Cardiac septum (tissue), 1 donor: ENCODE measurements around the gene MRPL24. TPM values are rescaled to one million over a fixed set of nuclear protein-coding genes. Genes with fewer than 3 reads are reported as not detected.

ENCODE experiments used
- DNase-seq: peaks from one replicate; pipeline ENCODE4 v3.0.0-alpha.2; 2020; ENCODE audit warnings: low spot score
- intact Hi-C: fragments of 100-400 bp; cut with DNase I; formaldehyde crosslinking; loops from one replicate; pipeline ENCODE4 v1.14.0; 2022
- total RNA-seq: library from RNA; stranded (reverse); fragmentation: NEBNext Ultra II Directional; extraction: Animal tissue kit (Norgen Biotek cat#: 25700); gene quantifications from one replicate; pipeline ENCODE4 v1.2.1, GENCODE V29; 2021
- donor health status: DM: no; HTN: no; CAD: no.

Gene MRPL24
- total RNA-seq, 1 donor from 2014 or later, result 66.1 TPM

GRCh38 chr1:156700736-156701531 lies 40.0 kb downstream of the MRPL24 start:
- intact Hi-C loops, result no loop called here

GRCh38 chr1:156698995-156699394 lies 41.9 kb downstream of the MRPL24 start:
- DNase-seq, result no peak
- intact Hi-C loops, result loop anchor here (10.0 kb wide), 2 partner anchors 156 to 186 kb away; partner anchors contain the start of gene INSRR

More at GRCh38 chr1:156700736-156701531, 40.0 kb downstream of the MRPL24 start:
- DNase-seq, result no peak

DNA sequence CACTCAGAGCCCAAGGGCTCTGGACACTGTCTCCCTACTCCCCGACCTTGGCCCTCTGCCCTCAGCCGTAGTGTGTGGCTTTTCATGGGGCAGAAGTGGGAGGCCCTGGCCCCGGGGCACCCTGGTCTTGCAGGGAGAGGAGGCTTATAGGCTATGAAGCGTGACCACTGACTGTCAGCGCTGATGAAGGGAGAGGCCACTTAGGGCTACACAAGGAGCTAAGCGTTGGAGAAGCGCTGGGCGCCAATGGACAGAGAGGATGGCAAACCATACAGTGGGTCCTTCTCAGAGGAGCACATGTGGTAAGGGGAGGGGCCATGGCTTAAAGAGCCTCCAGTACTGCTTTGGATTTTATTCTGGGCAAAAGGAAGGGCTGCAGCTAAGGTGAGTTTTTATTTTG lies 43.4 kb downstream of the MRPL24 start:
- intact Hi-C loops, result loop anchor here (10.0 kb wide), 2 partner anchors 157 to 187 kb away; partner anchors contain the start of gene INSRR
- DNase-seq, result no peak

DNA sequence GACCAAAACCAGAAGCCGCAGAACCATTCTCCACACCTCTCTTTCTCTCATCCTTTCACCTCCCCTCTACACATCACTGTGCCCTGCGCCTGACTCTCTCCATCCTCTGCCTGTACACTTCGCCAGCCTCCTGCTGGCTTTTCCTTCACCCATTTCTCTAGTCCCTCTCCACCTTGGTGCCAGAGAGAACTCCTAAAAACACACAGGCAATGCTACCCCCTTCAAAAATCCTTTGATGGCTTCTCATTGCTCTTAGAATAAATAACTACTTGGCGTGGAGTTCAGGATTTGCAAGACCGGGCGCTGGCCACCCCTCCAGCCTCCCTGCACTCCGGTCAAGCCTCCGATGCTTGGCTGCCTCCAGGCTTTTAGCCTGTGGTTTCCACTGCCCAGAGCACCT lies 44.1 kb downstream of the MRPL24 start:
- intact Hi-C loops, result loop anchor here (10.0 kb wide), 2 partner anchors 158 to 188 kb away; partner anchors contain the start of gene INSRR
- DNase-seq, result no peak

DNA sequence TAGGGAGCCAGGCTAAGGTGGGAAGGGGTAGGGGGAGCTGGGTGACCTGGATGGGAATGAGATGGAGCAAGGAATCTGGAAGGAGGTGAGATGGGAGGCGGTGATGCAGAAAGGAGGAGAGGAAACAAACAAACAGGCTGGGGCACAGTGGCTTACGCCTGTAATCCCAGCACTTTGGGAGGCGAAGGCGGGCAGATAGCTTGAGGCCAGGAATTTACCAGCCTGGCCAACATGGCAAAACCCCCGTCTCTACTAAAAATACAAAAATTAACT lies 46.3 kb downstream of the MRPL24 start:
- intact Hi-C loops, result loop anchor here (10.0 kb wide), 2 partner anchors 160 to 190 kb away; partner anchors contain the start of gene INSRR
- DNase-seq, result no peak

DNA sequence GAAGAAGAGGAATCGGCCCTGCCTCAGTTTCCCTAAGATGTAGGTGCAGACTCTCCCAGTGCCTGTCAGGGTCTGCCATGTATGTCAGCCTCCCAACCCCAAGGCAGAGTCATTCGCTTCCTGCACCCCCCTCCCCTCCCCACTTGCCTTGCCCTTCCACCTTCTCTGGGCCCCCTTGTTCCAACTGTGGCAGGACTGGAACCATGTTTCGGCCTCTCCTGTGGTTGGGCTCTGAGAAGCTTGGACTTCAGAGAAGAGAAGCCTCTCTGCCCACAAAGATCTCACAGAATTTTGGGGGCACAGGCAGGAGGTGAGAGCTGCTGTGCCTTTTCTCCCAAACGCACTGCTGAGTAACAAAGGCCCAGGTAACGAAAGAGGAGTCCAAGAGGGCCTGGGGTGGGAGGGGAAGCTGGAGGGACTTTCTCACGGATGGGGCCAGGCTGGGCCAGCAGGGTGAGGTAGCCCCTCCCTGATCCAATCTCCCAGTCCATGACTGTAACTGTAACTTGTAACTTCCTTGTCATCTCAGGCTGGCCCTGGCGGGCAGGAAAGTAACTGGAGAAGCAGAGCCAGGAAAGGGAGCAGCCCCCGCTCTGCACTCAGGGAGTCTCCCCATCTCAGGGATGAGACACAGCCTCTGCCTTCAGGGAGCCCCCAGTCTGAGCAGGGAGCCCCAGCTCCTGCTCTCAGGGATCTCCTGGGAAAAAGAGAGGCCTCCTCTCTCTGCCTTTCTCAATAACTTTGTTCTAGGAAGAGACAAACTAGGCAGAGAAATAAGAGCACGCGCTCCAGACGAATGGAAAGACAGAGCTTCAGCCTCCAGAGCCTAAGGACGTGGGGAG lies 46.8 kb downstream of the MRPL24 start:
- intact Hi-C loops, result loop anchor here (10.0 kb wide), 2 partner anchors 161 to 191 kb away; partner anchors contain the start of gene INSRR
- no peak for DNase-seq

GRCh38 chr1:156692925-156693847 lies 47.7 kb downstream of the MRPL24 start:
- no peak for DNase-seq
- intact Hi-C loops, result loop anchor here (10.0 kb wide), 2 partner anchors 162 to 192 kb away; partner anchors contain the start of gene INSRR

DNA sequence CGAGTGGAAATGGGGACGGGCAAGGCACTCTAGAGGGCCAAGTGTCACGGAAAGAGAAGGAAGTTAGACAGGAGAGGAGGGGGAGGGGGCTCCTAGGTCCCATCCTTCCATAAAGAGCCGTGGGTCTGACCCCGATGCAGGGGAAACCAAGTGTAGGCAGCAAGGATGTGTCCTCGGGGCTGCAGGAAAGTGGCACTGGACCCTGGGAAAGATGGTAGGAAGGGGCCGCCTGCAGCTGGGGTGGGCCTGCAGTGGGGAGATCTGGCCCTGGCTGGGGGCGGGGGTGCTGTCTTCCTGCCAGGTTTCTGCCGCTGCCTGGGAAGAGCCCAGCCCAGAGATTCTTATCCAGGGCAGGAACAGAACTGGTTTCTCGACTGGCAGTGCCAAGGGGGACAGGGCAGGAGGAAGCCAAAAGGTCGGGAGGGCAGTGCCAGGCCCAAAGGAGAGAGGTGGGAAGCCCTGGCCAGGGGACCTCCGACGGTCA lies 48.4 kb downstream of the MRPL24 start:
- no peak for DNase-seq
- intact Hi-C loops, result loop anchor here (10.0 kb wide), 2 partner anchors 162 to 192 kb away; partner anchors contain the start of gene INSRR

DNA sequence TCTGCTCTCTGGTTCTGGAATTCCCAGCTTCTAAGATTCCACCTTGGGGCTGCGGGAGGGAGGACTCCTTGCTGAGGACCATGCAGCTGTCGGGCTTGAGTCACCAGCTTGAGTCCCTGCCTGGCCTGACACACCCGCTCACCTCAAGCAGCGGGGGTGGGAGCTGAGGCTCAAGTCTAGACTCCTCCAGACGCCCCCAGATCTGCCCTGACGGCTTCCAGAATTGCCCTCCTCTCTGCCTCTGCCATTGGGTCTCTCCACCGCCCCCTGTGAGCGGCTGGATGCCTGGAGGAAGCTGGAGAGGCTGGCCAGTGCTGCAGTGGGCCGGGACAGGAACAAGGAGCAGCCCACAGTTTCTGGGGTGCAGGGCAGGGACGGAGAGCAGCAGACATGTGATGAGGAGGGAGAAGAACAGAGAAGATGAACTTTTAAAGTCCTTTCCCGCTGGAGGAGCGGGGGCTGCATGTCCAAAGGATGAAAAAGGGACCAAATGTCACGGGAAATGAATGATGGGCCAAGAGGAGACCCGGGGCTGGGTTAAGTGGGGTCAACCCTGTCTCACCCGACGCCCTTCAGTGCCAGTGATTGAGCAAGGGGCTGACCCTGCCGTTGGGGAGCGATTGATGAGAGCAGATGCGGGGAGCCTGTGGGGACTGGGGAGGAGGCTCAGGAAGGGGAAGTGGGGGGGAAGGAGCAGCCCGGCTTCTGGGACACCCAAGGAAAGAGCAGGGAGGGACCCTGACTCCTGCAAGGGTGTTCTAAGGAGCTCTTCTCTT lies 49.0 kb downstream of the MRPL24 start:
- intact Hi-C loops, result loop anchor here (10.0 kb wide), 2 partner anchors 163 to 193 kb away; partner anchors contain the start of gene INSRR
- no peak for DNase-seq

- intact Hi-C loops, result loop anchor here (10.0 kb wide), 2 partner anchors 164 to 194 kb away; partner anchors contain the start of gene INSRR
- no peak for DNase-seq
Measured at GRCh38 chr1:156691191-156691590, 49.7 kb downstream of the MRPL24 start.

- no peak for DNase-seq
- intact Hi-C loops, result loop anchor here (10.0 kb wide), 2 partner anchors 164 to 194 kb away; partner anchors contain the start of gene INSRR
Measured at GRCh38 chr1:156690675-156691036, 50.2 kb downstream of the MRPL24 start.

- intact Hi-C loops, result loop anchor here (1.0 to 10.0 kb wide), 3 partner anchors 36 to 195 kb away; partner anchors contain the start of gene INSRR
- DNase-seq, result no peak
Measured at GRCh38 chr1:156689953-156690674, 50.8 kb downstream of the MRPL24 start.

DNA sequence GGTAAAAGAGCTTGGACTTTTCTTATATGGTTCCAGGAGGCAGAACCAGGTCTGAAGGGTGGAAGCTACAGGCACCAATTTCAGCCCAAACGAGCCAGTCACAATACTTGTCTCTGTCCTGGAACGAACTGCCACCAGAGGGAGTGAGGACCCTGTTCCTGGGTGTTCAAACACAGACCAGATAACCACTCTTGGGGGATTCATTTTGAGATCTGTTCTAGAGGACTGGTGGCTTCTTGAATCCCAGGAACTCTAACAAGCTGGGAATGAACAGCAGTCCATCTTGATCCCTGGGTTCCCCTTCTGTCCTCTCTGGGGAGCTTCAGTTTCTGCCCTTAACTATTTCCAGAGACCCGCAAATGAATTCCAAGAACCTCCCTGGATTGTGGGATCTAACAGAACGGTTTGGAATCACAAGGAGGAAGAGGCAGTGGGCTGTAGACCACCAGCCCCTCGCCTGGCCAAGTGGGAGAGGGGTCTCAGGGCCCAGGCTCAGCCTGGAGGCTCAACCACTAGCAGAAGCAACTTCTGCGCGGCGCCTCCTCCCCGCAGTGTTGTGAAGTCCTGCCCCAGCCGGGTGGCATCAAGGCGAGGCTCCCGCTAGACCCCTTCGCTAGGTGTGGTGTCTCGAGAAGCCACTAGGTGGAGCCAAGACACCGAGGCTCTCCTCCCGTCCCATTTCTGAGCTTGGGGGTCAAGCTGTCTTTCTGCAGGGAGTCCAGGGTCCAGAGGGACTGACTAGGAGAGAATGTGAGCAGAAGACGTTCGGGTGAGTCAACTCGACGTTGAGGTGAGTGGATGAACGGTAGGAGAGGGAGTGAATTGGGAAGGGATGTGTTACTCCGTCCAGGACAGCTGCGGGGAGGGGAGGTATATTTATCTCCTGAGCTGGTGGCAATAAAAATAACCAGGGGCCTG lies 51.6 kb downstream of the MRPL24 start:
- peak; percentile 82 for DNase-seq
- intact Hi-C loops, result loop anchor here (1.0 kb wide), 1 partner anchor 37 kb away; no protein-coding TSS in a partner anchor
